Psoas muscle (tissue), 8 donors: ENCODE measurements around the gene SLC35A4. TPM values are rescaled to one million over a fixed set of nuclear protein-coding genes. Genes with fewer than 3 reads are reported as not detected.
"Not testable (repeated sequence)": the region's sequence is repeated elsewhere in the genome, so short reads cannot be mapped to it uniquely, and the experiment has no call there.

Experiments
- ATAC-seq, 4 donors: fragments of 200-7000 bp; cut with Tn5 transposase; one replicate each; pipeline ENCODE4 v1.9.1; 2020; ENCODE audit warnings: moderate library complexity in 3 of 4, mild to moderate bottlenecking in 2 of 4
- DNase-seq, 2 donors: peaks; one replicate each; pipeline ENCODE4 v3.0.0-alpha.2; 2020
- H3K27ac ChIP-seq: fragments of 200-600 bp; one replicate; pipeline ENCODE4 v1.8.0; 2022
- H3K27me3 ChIP-seq, 3 donors: fragments of 200-600 bp in 1 of 3; one replicate each; pipeline versions ENCODE4 v1.6.1 to v1.8.0; 2013 to 2022; ENCODE audit warnings: low read length in 2 of 3, mild to moderate bottlenecking in 2 of 3, moderate library complexity in 1 of 3; ENCODE audit not compliant: insufficient read depth in 3 of 3
- H3K36me3 ChIP-seq, 2 donors: fragments of 200-600 bp in 1 of 2; one replicate each; pipeline versions ENCODE4 v1.6.1 to v1.8.0; 2013 to 2022; ENCODE audit warnings: low read depth in 1 of 2, mild to moderate bottlenecking in 1 of 2, moderate library complexity in 1 of 2; ENCODE audit not compliant: insufficient read depth in 1 of 2
- H3K4me1 ChIP-seq: fragments of 200-600 bp; one replicate; pipeline ENCODE4 v1.8.0; 2022
- H3K4me3 ChIP-seq: fragments of 200-600 bp; one replicate; pipeline ENCODE4 v1.8.0; 2022; ENCODE audit warnings: mild to moderate bottlenecking
- H3K9me3 ChIP-seq: fragments of 200-600 bp; one replicate; pipeline ENCODE4 v1.8.0; 2022
- CTCF ChIP-seq: fragments of 200-600 bp; IDR thresholded peaks from one replicate; pipeline ENCODE4 v1.8.0; 2022; ENCODE audit warnings: antibody characterized with exemption
- WGBS, 3 donors: extraction: QIAGEN DNeasy Blood & Tissue Kit; methylation state at CpG; one replicate each; pipeline versions ENCODE4 v1.1.6 to v1.1.7; 2013; 5-methylcytosine and 5-hydroxymethylcytosine counted together
- intact Hi-C, 2 donors: fragments of 100-400 bp; cut with DNase I; formaldehyde crosslinking; loops; one replicate each; pipeline versions ENCODE4 v1.11.0 to v1.14.2; 2022
- polyA plus RNA-seq, 3 donors: library from polyadenylated mRNA; stranded (reverse); fragments of 200-250 nt; gene quantifications; one replicate each; pipeline ENCODE4 v1.2.3, GENCODE V29; 2013
- total RNA-seq, 4 donors: library from RNA; stranded (reverse); fragmentation: NEBNext Ultra II Directional in 2 of 4; extraction: Animal tissue kit (Norgen Biotek cat#: 25700) in 2 of 4; gene quantifications; one replicate each; pipeline versions ENCODE4 v1.2.1 to v1.2.4, GENCODE V29; 2021 to 2023
- donor health status: healthy with polysubstance abuse.
- donor health status: DM: no; HTN: no; CAD: no; lungs with moderate emphysema.
- donor health status: Bipolar disorder and iron deficiency.
- donor health status: healthy.
- donor health status: DM: yes; HTN: yes; CAD: no.
- donor health status: DM: no; HTN: no; CAD: no.
- donor health status: DM: no; HTN: no; CAD: no.
- donor health status: DM: yes; HTN: yes; CAD: no.

The SLC35A4 gene
- total and polyA plus RNA-seq, 7 donors: 49.9 to 149 (median 108) TPM

- TF ChIP-seq CTCF: no peak
- no peak for ATAC-seq
- intact Hi-C loops: no loop called here
- DNase-seq: no peak
- Histone ChIP-seq H3K4me1 (no peaks in the 10 kb centered on the region), H3K9me3 (no peaks in the 10 kb centered on the region), H3K4me3 (no peak overlapping the region), H3K36me3 (no peaks in the 10 kb centered on the region), H3K27ac (no peak overlapping the region), H3K27me3 (no peaks in the 10 kb centered on the region)
- 65 to 81% (median 70%) methylated on average over 4 of the region's 4 CpGs for whole genome bisulfite sequencing, 3 donors
Measured at GRCh38 chr5:140602147-140602546, 37.5 kb downstream of the SLC35A4 start.

DNA sequence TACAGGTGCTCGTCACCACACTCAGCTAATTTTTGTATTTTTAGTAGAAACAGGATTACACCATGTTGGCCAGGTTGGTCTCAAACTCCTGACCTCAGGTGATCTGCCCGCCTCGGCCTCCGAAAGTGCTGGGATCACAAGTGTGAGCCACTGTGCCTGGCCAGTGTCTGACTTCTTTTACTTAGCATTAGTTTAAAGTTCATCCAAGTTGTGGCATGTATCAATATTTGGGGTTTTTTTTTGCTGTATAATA is 38.7 kb downstream of the SLC35A4 start:
- 90 to 96% (median 94%) methylated on average over 4 of the region's 4 CpGs for WGBS, 3 donors
- ATAC-seq, DNase-seq, H3K9me3 ChIP-seq, H3K27ac ChIP-seq, H3K36me3 ChIP-seq, H3K4me3 ChIP-seq, intact Hi-C loops, H3K4me1 ChIP-seq, H3K27me3 ChIP-seq: not testable (repeated sequence)

GRCh38 chr5:140603734-140604133 is 39.1 kb downstream of the SLC35A4 start:
- intact Hi-C loops: no loop called here
- no peak overlapping the region for H3K4me3 ChIP-seq
- ATAC-seq: no peak

GRCh38 chr5:140605879-140606278 is 41.3 kb downstream of the SLC35A4 start:
- H3K9me3 ChIP-seq: no peaks in the 10 kb centered on the region
- no peaks in the 10 kb centered on the region for H3K27me3 ChIP-seq
- no peak for TF ChIP-seq CTCF
- ATAC-seq (no peak), DNase-seq (no peak)
- 54 to 71% (median 61%) methylated on average over 3 of the region's 3 CpGs for WGBS, 3 donors
- H3K27ac ChIP-seq: no peak overlapping the region
- intact Hi-C loops: no loop called here
- no peaks in the 10 kb centered on the region for H3K4me1 ChIP-seq
- no peaks in the 10 kb centered on the region for H3K36me3 ChIP-seq
- H3K4me3 ChIP-seq: no peak overlapping the region

More at GRCh38 chr5:140603734-140604133, 39.1 kb downstream of the SLC35A4 start:
- no peak for DNase-seq
- no peak for TF ChIP-seq CTCF
- WGBS, 3 donors: 94 to 97% (median 95%) methylated on average over 2 of the region's 2 CpGs
- no peaks in the 10 kb centered on the region for H3K4me1 ChIP-seq
- H3K9me3 ChIP-seq: no peaks in the 10 kb centered on the region
- no peaks in the 10 kb centered on the region for H3K36me3 ChIP-seq
- no peaks in the 10 kb centered on the region for H3K27me3 ChIP-seq
- H3K27ac ChIP-seq: no peak overlapping the region

DNA sequence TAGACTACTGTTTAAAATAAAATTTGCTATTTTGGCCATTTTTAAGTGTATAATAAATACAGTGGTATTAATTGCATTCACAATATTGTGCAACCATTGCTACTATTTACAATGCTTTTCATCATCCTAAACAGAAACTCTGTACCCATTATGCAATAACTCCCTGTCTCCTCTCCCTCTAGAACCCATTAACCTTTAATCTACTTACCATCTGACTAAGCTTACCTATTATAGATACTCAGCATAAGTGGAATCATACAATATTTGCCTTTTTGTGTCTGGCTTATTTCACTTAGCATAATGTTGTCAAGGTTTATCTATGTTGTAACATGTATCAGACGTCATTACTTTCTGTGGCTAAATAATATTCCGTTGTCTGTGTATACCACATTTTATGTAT is 42.4 kb downstream of the SLC35A4 start:
- DNase-seq (no peak), ATAC-seq (peak in 2 of 4 donors; percentile 32 to 35)
- intact Hi-C loops: no loop called here
- TF ChIP-seq CTCF: no peak
- no peak overlapping the region for H3K27ac ChIP-seq
- 90 to 94% (median 93%) methylated on average over 2 of the region's 2 CpGs for WGBS, 3 donors
- H3K9me3 ChIP-seq: no peaks in the 10 kb centered on the region
- H3K36me3 ChIP-seq: no peaks in the 10 kb centered on the region
- no peaks in the 10 kb centered on the region for H3K27me3 ChIP-seq
- no peaks in the 10 kb centered on the region for H3K4me1 ChIP-seq
- H3K4me3 ChIP-seq: no peak overlapping the region
